GM18507 (cell line): Measurements from ENCODE around the gene CAVIN2.

ENCODE experiments used
- DNase-seq: peaks from one replicate; pipeline ENCODE4 v3.0.0; 2011; ENCODE audit warnings: low read depth; ENCODE audit not compliant: insufficient read length; ENCODE audit errors: extremely low spot score
- FAIRE-seq: peaks from 2 replicates; lab custom pipeline; 2011; peaks lifted over from hg19 to GRCh38; lab: Jason Lieb, UNC

The CAVIN2 gene, protein sequence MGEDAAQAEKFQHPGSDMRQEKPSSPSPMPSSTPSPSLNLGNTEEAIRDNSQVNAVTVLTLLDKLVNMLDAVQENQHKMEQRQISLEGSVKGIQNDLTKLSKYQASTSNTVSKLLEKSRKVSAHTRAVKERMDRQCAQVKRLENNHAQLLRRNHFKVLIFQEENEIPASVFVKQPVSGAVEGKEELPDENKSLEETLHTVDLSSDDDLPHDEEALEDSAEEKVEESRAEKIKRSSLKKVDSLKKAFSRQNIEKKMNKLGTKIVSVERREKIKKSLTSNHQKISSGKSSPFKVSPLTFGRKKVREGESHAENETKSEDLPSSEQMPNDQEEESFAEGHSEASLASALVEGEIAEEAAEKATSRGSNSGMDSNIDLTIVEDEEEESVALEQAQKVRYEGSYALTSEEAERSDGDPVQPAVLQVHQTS

DNA sequence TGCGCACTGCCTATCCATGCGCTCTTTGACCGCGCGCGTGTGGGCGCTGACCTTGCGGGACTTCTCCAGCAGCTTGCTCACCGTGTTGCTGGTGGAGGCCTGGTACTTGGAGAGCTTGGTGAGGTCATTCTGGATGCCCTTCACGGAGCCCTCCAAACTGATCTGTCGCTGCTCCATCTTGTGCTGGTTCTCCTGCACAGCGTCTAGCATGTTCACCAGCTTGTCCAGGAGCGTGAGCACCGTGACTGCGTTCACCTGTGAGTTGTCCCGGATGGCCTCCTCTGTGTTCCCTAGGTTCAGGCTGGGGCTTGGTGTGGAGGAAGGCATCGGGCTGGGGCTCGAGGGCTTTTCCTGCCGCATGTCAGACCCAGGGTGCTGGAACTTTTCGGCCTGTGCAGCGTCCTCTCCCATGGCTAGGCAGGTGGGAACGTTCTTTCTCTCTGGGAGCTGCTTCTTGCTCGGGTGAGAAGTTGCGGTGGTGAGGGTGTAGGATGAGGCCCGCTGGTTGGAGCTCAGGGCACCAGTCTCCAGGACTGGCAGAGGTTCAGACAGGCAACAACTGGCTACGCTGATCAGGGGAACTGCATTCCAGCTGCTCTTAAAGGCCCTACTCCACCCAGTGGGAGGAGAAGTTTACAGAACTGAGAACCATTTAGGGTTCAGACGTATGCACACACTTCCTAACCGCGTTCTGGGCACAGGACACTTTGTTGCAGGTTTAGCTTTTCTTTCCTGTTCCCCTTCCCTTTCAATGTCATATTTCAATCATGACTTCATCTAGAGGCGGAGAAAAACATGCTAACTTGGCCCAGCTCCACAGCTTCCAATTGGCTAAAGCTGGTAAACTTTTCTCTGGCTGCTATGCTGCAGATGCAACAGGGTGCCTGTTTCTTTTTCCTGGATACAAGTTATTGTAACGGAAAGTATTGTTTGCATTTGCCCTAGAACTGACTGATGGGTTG lies at the start of gene CAVIN2:
Gene CAVIN2, minus strand, starts transcription at position 574 of the 962 bp plus-strand sequence. Its CDS starts 163 bp downstream, at position 411.
- DNase-seq (no peak), FAIRE-seq (no peak)

DNA sequence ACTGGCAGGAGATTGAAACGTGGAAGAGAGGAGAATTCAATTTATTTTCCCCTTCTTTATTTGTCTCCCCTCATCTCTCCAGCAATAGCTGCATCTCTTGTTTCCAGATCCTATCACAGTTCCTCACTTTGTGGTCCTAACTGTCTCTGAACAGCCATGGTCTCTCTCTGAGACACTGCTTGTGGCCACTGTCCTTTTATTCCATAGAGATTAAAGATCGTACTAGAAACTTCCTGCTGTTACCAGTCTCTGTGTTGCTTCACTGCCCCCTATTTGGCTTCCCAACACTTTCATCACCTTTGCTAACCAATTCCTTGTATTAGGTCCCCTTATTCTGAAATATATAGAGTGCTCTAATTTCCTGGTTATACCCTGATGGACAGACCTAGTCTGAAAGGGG lies 48.9 kb upstream of the CAVIN2 start:
- FAIRE-seq (no peak), DNase-seq (no peak)

DNA sequence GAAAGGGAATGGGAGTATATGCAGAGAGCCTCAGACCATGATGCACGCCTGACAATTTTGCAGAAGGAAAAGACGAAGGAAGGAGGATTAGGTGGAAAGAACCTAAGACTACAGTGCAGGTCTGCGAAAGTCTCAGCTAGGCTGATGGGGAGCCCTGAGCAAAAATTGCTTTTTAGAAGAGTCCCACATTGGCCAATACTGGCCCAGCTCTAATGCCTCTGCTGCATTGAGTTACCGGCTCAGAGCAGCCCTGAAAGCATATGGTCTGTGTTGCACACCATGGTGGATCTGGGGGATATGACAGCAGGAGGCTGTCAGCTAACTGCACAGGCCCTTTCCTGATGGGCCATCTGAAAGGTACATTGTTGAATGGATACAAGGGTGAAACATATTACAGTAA lies 48.3 kb upstream of the CAVIN2 start:
- DNase-seq = no peak
- no peak for FAIRE-seq

DNA sequence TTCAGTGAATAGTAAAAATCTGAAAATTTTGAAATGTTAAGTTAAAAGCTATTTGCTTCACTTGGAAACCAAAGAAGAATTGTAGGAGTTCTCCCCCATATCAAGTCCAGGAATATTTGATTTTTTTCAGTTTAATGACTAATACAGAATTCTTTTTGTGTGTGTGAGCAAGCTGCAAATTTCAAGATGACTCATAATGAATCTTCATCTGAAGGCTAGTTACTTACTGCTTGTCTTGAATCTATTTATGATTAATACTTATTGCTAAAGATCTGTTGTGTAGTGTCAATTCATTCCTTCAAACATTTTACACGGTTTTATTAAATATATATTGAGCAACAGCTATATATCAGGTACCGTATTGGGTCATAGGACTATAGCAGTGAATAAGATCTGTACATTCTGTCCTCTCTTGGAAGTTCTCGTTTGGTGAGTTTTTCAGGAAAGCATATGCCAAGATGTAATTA lies 47.8 kb upstream of the CAVIN2 start:
- no peak for FAIRE-seq
- no peak for DNase-seq

DNA sequence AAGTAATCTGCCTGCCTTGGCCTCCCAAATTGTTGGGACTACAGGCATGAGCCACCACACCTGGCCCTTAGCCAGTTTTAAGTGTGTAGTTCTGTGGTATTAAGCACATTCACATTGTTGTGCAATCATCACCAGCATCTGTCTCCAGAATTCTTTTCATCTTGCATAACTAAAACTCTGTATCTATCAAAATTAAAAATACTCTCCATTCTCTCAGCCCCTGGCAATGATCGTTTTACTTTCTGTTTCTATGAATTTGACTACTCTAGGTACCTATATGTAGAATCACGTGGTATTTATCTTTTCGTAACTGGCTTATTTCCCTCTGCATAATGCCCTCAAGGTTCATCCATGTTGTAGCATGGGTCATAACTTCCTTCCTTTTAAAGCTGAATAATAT lies 45.5 kb upstream of the CAVIN2 start:
- DNase-seq = no peak
- no peak for FAIRE-seq

DNA sequence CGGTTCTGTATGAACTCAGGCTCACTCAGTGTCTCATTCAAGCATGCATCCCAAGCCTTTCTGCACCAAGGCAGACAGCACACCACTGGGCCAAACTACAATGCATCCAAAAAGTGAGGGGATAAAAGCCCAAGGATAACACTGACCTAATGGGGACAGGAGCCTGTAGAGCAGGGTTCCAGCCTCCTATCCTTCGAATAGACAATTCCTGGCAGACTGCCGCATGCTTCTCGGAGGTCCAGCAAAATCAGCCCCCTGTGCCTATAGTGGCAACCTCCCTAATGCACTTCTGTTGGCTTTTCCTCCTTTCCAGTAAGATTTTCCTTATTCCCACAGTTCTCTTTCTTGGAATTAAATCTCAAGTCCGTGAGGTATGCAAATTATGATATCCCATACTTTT lies 44.8 kb upstream of the CAVIN2 start:
- DNase-seq = no peak
- no peak for FAIRE-seq

DNA sequence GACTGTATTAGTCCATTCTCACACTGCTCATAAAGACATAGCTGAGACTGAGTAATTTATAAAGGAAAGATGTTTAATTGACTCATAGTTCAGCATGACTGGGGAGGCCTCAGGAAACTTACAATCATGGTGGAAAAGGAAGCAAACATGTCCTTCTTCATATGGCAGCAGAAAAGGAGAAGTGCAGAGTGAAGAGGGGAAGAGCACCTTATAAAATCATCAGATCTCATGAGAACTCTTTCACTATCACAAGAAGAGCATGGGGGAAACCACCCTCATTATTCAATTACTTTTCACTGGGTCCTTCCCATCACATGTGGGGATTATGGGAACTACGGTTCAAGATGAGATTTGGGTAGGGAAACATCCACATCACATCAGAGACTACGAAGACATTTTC lies 43.0 kb upstream of the CAVIN2 start:
- FAIRE-seq = no peak
- no peak for DNase-seq

DNA sequence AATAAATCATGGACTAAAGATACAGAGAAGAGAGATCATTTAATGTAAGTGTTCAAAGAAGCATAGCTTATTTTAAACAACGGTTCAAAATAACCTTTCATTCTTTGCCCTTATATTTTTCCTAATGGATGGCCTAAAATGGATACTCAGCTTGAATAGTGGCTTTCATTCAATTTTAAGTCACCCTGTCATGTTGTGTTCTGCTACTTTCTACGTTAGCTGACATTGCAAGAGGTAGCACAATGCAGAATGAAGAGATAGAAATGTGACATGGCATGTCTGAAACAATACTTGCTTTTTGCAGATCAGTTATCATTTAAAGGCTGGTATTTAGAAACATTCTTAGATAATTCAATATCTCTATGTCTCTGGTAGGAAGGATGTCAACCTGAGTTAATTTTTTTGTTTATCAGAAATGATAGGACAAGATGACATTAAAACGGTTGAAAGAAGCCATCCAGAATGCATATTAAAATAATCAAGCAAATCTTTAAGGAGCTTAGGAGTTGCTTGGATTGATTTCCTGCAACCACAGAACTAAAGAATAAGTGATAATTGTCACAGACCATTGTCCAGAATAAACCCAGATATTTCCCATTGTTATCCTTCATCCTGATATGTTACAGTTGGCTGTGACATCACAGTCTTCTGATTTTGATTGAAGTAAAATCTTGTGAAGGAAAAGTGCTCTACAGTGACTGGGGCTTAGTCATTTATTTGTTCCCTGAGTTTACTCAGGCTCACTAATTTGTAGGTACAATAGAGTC lies 41.7 kb upstream of the CAVIN2 start:
- no peak for FAIRE-seq
- no peak for DNase-seq

DNA sequence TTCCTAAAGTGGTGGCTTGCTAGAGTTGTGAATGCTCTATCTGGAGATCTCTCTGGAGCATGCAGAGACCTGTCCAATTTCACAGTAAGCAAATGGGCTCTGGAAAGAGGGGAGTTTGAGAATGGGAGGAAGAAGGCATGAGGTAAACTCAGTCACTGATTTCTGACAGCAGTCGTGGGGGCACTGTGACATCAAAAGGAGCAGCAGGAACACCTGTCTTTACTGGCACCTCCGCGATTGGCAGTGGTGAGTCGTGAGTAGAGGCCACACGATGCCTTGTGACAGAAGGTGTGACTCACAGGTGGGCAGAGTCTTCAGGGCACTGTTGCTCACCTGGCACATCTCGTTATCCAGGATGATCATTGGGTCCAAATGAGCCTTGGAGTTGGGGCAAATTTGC lies 38.8 kb upstream of the CAVIN2 start:
- DNase-seq (no peak), FAIRE-seq (no peak)

DNA sequence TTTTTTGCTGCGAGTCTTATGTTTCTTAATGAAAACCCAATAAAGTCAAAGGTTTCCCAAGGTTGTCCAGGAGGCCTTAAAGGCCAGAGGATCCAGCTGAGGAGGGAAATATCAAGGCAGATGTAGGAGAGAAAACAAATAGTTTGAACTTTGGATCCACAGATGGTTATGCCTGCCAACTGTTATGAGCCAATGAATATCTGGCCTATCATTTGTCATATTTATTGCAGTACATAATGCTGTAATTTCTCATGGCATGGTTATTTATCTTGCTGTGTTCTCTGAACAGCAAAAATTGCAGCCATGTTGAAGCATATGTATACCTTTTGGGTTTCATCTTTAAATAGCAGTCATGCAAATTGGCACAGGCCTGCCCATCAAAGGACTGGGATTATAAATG lies 38.2 kb upstream of the CAVIN2 start:
- FAIRE-seq = no peak
- DNase-seq = no peak

DNA sequence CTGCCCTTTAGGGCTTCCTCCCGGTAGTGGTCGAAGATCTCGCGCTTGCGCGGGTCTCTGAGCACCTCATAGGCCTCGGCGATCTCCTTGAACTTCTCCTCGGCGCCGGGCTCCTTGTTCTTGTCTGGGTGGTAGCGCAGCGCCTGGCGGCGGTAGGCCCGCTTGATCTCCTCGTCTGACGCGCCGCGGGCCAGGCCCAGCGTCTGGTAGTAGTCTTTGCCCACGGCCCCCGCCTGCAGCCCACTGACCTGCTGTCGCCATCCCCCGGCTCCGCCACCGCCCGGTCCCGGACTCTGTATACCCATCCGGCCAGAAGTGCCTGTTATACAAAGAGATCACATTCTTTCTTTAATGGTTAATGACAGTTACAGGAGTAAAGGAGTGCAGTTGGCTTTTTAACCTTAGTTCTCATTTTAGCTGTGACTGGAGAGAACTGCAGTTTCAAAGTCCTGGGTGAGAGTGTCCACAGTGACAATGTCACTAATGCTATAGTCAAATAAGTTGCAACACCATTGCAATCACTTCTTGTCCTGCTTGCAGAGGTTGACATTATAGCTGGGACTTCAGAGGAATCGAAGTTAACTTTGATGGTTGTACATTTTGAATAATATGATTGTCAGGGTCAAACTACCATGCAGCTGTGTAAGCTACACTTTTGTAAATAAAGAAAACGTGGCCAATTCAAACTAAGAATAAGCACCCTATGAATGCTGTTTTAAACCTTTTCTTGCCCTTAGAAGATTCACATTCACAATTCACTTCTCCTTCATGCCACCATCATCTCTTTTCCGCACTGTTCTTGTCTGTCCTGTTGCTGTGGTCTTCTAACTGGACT lies 35.3 kb upstream of the CAVIN2 start:
- FAIRE-seq (no peak), DNase-seq (no peak)

DNA sequence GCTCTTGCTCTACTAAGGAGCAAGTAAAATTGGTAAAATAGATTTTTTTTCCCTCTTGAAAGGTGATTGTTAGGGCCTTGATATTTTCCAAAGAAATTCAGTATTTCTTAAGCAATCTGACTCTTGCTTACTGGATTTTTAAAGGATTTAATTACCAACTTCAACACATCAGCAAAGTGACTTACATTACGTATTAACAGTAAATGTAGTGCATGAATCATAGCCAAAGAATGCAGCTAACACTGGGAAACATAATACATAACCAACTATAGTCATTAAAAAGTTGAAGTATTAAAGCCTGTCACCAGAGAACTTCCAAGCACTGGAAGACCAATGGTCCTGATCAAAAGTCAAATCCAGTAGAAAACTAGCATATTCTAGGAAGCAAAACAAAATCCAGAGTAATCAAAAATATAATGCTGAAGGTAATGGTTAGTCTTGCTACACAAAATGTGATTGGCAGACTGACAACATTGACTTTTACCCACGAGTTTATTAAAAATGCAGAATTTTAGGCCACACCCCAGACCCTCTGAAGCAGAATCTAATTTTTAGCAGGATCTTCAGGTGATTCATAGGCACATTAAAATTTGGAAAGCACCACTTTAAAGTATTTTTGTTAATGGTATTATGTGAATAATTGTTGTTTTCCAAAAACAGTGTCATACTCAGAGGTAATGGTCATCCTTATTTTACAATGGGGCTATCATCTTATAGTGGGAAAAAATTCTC lies 31.8 kb upstream of the CAVIN2 start:
- FAIRE-seq (no peak), DNase-seq (no peak)

DNA sequence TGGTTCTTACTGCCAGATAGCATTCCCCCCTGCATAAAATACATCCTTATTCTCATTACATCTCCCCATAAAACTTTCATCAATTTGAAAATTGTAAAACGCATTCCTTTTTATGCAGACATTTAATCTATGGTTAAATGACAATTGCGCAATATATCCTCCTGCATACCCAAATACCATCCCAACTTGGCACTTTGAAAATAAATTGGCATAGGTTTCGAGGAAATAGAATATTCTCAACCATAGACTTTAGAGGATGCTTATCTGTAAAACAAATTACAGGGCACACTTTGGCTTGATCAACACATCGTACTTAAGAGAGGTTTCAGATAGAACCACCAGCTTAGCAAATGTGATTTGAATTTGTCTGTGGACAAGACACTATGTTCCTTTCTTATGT lies 31.0 kb upstream of the CAVIN2 start:
- DNase-seq (no peak), FAIRE-seq (no peak)

DNA sequence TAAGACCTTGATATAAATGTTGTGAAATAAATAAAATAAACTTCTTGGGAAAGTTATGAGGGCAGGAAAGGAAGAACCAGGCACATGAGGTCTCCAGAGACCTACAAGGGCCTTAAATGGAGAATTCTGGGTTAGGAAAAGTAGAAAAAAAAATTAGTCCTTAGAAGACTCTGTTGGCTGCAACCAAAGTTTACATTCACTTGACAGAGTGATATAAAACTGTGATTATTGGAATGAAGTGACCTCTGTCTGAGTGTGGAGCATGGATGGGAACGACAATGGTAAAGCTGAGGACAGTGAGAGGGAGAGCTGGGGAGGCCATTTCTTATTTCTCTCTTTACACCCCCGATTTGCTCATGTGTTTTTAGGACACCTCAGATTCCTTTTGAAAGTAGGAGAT lies 29.0 kb upstream of the CAVIN2 start:
- FAIRE-seq (no peak), DNase-seq (no peak)

DNA sequence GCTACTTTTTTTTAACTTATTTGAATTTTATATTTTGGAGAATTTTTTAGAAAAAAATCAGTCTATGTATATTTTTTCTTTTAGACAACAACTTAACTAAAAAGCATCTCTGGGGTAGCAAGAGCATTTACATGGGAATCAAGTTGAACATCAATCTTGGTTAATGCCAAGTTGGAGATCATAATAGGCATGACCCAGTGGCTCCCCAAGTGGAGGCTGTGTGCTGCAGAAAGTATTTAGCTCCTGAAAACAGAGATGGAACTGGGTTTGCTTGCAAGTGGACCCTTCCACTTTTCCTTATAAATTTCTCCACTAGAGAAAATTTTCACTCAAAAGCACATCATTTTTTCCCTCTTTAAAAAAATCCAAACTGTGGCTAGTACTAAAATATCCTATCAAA lies 23.9 kb upstream of the CAVIN2 start:
- no peak for DNase-seq
- FAIRE-seq = no peak

DNA sequence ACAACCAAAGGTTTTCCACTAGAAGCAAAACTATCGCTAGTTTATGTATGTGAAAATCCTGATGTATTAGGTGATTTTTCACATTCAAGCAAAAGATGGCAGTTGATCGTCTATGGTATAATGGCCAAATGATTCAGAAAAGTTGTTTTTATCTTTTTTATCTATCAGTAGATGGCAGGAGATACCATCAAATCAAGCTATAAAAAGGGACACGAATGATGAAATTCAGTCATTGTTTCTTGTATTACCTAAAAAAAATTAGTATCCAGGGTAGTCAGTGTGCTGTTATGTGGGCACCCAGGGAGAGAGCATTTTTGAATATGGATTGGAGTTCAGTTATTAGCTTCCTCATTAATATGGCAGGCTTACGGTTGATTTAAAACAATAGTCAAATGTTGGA lies 22.9 kb upstream of the CAVIN2 start:
- FAIRE-seq (no peak), DNase-seq (no peak)

DNA sequence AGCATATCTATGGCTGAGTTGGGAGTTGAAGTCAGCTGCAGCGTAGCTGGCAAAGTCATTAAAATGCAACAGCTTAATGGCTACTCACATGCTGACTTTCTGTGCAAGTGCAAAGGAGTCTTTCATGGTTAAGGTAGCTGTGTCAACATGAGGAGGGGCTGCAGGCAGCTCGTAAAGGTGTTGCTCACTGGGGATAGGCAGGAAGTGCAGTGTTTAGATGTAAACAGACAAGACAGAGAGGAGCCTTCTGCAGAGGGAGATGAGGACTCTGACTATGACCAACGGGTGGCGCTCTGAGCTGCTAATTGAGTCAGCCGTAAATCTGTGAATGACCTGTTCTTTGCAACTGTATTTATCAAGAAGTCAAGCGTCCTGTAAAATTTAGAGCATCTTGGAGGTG lies 22.3 kb upstream of the CAVIN2 start:
- DNase-seq (no peak), FAIRE-seq (no peak)

DNA sequence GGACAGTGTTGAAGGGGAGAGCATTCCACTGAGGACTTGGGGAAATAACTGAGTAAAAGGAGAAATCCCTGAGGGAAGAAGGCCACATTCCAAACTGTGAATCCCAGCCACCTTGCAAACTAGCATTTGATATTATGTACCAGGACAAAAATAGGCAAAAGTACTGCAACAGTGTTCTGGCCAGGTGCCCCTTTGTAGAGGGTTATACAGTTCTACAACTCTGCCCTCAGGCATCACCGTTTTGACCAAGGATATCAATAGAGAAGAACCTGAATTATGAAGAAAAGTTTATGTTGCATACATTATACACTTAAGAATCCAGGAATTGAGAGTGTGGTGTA lies 20.6 kb upstream of the CAVIN2 start:
- no peak for FAIRE-seq
- DNase-seq = no peak
